ENCODE measurements around the gene LIF. TPM values are rescaled to one million over a fixed set of nuclear protein-coding genes. Genes with fewer than 3 reads are reported as not detected.
"Not testable (repeated sequence)": the region's sequence is repeated elsewhere in the genome, so short reads cannot be mapped to it uniquely, and the experiment has no call there.

Gene LIF
- total RNA-seq, 1 experiment from 2014 or later: not detected

DNA sequence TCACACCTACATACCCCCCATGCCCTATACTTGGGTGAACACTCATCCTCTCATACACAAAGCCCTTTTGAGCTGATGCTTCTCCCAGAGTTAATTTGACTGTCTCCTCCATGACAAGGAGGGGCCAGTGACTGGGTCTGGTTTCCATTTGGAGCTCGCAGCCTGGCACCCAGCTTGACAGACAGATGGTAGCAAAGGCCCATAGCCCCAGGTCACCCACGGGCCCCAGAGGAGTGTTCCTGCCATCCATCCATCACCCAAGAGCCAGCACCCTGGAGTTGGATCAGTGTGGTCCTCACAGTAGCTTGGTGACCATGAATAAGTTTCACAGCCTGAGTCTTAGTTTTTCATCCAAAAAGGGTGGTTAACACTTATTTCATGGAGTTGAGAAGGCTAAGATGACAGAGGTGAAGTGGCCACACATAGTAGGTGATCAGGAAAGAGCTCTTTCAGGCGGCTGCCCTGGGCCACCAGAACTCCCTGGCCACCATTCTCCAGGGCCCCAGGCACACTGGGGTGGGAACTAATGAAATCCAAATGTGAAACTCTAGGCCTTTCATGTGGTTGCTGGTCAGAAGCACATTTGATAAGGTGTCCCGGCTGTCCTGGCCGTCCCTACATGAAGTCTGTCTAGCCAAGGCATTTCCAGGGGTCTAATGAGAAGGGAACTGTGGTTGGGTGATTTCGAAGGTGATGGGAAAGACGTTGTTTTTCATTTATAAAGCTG is 42.4 kb downstream of the LIF start:
- H3K9ac ChIP-seq (ENCODE audit: low read length): no peak overlapping the region

DNA sequence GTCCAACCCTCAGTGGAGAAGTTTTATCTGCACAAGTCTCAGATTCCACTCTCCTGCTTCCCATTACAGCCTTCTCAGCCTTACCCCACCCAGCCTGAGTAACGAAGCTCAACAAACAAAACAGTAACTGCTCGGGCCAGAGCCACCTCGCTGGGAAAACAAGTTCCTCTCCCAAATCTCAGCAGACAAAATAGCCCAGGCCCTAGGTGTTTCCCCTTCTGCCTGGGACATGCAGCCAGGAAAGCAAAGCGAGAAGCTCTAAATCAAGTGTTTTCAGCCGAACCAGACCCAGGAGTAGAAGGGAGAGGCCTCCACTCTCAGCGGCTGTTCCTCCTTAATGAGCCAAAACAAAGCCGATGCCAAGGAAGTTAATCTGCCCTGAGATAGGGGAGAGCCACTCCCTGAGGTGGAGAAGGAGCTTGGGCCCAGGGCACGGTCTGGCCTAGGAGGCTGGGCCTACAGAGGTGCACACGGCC is 44.0 kb downstream of the LIF start:
- no peaks in the 10 kb centered on the region for H3K36me3 ChIP-seq (ENCODE audit: insufficient read depth, low read length)
- H3K4me3 ChIP-seq (ENCODE audit: low read length): no peak overlapping the region
- no peak for DNase-seq
- H3K79me2 ChIP-seq (ENCODE audit: low read length): no peaks in the 10 kb centered on the region
- H2AFZ ChIP-seq (ENCODE audit: low read length): no peak overlapping the region
- no peak overlapping the region for H3K4me2 ChIP-seq (ENCODE audit: low read depth, low read length, poor library complexity, severe bottlenecking)
- H3K9me2 ChIP-seq (replicated peaks; ENCODE audit: insufficient read depth, low read length): no peaks in the 10 kb centered on the region
- no peak overlapping the region for H3K9ac ChIP-seq (ENCODE audit: low read length)
- no peaks in the 10 kb centered on the region for H3K27me3 ChIP-seq (ENCODE audit: low read length)
- H3K27ac ChIP-seq (ENCODE audit: low read length): no peak overlapping the region
- H3K4me1 ChIP-seq (ENCODE audit: low read length): no peaks in the 10 kb centered on the region
- H4K20me1 ChIP-seq (ENCODE audit: insufficient read depth, low read depth, low read length): no peaks in the 10 kb centered on the region
- H3K9me3 ChIP-seq (ENCODE audit: low read length): no peaks in the 10 kb centered on the region

More for the DNA sequence above, 42.4 kb downstream of the LIF start:
- no peaks in the 10 kb centered on the region for H3K9me3 ChIP-seq (ENCODE audit: low read length)
- H3K4me1 ChIP-seq (ENCODE audit: low read length): no peaks in the 10 kb centered on the region
- no peaks in the 10 kb centered on the region for H3K36me3 ChIP-seq (ENCODE audit: insufficient read depth, low read length)
- H3K4me2 ChIP-seq (ENCODE audit: low read depth, low read length, poor library complexity, severe bottlenecking): no peak overlapping the region
- H4K20me1 ChIP-seq (ENCODE audit: insufficient read depth, low read depth, low read length): no peaks in the 10 kb centered on the region
- H3K9me2 ChIP-seq (replicated peaks; ENCODE audit: insufficient read depth, low read length): no peaks in the 10 kb centered on the region
- no peak for DNase-seq
- no peak overlapping the region for H2AFZ ChIP-seq (ENCODE audit: low read length)
- no peak overlapping the region for H3K27ac ChIP-seq (ENCODE audit: low read length)
- no peaks in the 10 kb centered on the region for H3K27me3 ChIP-seq (ENCODE audit: low read length)
- no peak overlapping the region for H3K4me3 ChIP-seq (ENCODE audit: low read length)
- H3K79me2 ChIP-seq (ENCODE audit: low read length): no peaks in the 10 kb centered on the region

DNA sequence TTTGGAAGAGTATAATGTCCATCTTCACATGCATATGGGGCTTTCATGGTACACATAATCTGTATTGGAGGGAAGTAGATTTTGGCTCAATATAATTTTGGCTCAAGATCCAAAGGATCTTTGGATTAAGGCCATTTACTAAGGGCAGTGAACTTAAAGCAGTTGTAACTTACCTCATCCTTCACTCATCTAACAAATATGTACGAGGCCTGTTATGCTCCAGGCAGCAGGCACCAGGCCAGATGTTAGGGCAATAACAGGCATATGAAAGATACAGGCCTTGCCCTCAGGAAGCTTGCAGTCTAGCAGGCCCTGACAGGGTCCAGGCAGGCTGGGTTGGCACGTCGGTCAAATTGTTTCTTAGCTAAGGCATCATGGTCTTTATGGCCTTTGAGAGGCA is 44.6 kb downstream of the LIF start:
- Histone ChIP-seq H3K36me3 (ENCODE audit: insufficient read depth, low read length) (no peaks in the 10 kb centered on the region), H3K4me3 (ENCODE audit: low read length) (no peak overlapping the region), H3K9me2 (replicated peaks; ENCODE audit: insufficient read depth, low read length) (no peaks in the 10 kb centered on the region), H3K9ac (ENCODE audit: low read length) (no peak overlapping the region), H3K27me3 (ENCODE audit: low read length) (no peaks in the 10 kb centered on the region), H3K9me3 (ENCODE audit: low read length) (no peaks in the 10 kb centered on the region), H2AFZ (ENCODE audit: low read length) (no peak overlapping the region), H3K4me2 (ENCODE audit: low read depth, low read length, poor library complexity, severe bottlenecking) (no peak overlapping the region), H3K4me1 (ENCODE audit: low read length) (no peaks in the 10 kb centered on the region), H3K27ac (ENCODE audit: low read length) (no peak overlapping the region), H3K79me2 (ENCODE audit: low read length) (no peaks in the 10 kb centered on the region), H4K20me1 (ENCODE audit: insufficient read depth, low read depth, low read length) (no peaks in the 10 kb centered on the region)
- no peak for DNase-seq

DNA sequence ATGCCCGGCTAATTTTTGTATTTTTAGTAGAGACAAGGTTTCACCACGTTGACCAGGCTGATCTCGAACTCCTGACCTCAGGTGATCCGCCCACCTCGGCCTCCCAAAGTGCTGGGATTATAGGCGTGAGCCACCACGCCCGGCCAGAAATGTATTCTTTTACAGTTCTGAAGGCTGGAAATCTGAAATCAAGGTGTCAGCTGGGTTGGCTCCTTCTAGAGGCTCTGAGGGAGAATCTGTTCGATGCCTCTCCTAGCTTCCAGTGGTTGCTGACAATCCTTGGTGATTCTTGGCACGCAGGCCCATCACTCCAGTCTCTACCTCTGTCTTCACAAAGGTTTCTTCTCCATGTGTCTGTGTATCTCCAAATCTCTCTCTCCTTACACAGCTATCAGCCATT is 45.7 kb downstream of the LIF start:
- not testable (repeated sequence) for H3K4me2 ChIP-seq (ENCODE audit: low read depth, low read length, poor library complexity, severe bottlenecking); H3K9ac ChIP-seq (ENCODE audit: low read length); H3K27ac ChIP-seq (ENCODE audit: low read length); DNase-seq; H3K4me1 ChIP-seq (ENCODE audit: low read length); H3K9me2 ChIP-seq (replicated peaks; ENCODE audit: insufficient read depth, low read length); H3K4me3 ChIP-seq (ENCODE audit: low read length); H3K79me2 ChIP-seq (ENCODE audit: low read length); H3K27me3 ChIP-seq (ENCODE audit: low read length); H3K36me3 ChIP-seq (ENCODE audit: insufficient read depth, low read length); H4K20me1 ChIP-seq (ENCODE audit: insufficient read depth, low read depth, low read length); H3K9me3 ChIP-seq (ENCODE audit: low read length); H2AFZ ChIP-seq (ENCODE audit: low read length)

DNA sequence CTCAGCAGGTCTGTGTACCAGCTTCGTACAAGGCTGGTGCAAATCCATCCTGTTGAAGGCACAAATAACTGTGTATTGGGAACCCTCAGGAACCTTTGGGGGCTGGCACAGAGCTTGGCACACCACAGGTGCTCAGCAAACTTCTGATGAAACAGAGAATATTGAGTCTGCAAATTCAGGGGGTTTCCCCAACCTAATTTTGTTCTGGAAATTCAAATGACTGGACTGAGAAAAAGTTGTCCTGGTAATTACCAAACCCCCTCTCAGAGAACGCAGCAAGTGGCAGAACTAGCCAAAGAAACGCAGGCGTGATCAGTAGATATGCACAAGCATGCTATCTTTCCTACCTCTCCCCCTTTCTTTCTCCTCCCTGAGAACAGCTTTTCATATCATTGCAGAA is 47.6 kb downstream of the LIF start:
- H3K9me3 ChIP-seq (ENCODE audit: low read length): no peaks in the 10 kb centered on the region
- no peak overlapping the region for H2AFZ ChIP-seq (ENCODE audit: low read length)
- no peaks in the 10 kb centered on the region for H3K27me3 ChIP-seq (ENCODE audit: low read length)
- no peaks in the 10 kb centered on the region for H3K4me1 ChIP-seq (ENCODE audit: low read length)
- H3K79me2 ChIP-seq (ENCODE audit: low read length): no peaks in the 10 kb centered on the region
- no peak overlapping the region for H3K9ac ChIP-seq (ENCODE audit: low read length)
- no peaks in the 10 kb centered on the region for H4K20me1 ChIP-seq (ENCODE audit: insufficient read depth, low read depth, low read length)
- DNase-seq: no peak
- H3K36me3 ChIP-seq (ENCODE audit: insufficient read depth, low read length): no peaks in the 10 kb centered on the region
- H3K4me3 ChIP-seq (ENCODE audit: low read length): no peak overlapping the region
- no peaks in the 10 kb centered on the region for H3K9me2 ChIP-seq (replicated peaks; ENCODE audit: insufficient read depth, low read length)
- H3K4me2 ChIP-seq (ENCODE audit: low read depth, low read length, poor library complexity, severe bottlenecking): no peak overlapping the region
- no peak overlapping the region for H3K27ac ChIP-seq (ENCODE audit: low read length)

DNA sequence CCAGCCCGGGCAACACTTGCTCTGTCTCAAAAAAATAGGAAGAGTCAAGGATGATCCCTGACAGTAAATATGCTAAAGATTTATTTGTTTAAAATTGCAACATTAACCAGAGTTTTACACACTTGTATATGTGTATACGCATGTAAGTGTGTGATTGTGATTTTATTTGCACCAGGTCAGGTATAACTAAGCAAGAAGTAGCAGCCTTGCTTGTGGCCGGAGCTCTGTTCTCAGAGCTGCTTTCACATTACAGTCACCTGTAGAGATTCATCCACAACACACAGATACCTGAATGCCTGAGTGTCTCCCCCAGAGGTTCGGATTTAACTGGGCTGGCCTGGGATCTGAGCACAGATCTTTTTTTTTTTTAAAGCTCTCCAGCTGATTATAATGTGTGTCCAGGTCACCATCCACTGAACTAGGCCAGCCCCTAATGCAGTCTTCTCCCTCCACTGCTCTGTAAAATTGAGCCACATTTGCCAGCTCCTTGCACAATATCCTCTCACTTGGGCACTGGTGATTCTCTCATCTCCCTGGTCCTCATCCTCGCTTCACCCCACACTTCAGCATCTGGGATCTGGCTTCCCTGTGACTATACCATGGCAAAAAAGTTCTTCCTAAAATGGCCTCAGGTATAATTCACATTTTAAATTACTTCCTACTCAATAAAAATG is 48.3 kb downstream of the LIF start:
- Histone ChIP-seq H3K4me2 (ENCODE audit: low read depth, low read length, poor library complexity, severe bottlenecking) (no peak overlapping the region), H3K9me2 (replicated peaks; ENCODE audit: insufficient read depth, low read length) (no peaks in the 10 kb centered on the region), H3K79me2 (ENCODE audit: low read length) (no peaks in the 10 kb centered on the region), H2AFZ (ENCODE audit: low read length) (no peak overlapping the region), H3K4me1 (ENCODE audit: low read length) (no peaks in the 10 kb centered on the region), H3K27me3 (ENCODE audit: low read length) (no peaks in the 10 kb centered on the region), H3K27ac (ENCODE audit: low read length) (no peak overlapping the region), H3K9me3 (ENCODE audit: low read length) (no peaks in the 10 kb centered on the region), H3K9ac (ENCODE audit: low read length) (no peak overlapping the region), H3K36me3 (ENCODE audit: insufficient read depth, low read length) (no peaks in the 10 kb centered on the region), H3K4me3 (ENCODE audit: low read length) (no peak overlapping the region), H4K20me1 (ENCODE audit: insufficient read depth, low read depth, low read length) (no peaks in the 10 kb centered on the region)
- no peak for DNase-seq

DNA sequence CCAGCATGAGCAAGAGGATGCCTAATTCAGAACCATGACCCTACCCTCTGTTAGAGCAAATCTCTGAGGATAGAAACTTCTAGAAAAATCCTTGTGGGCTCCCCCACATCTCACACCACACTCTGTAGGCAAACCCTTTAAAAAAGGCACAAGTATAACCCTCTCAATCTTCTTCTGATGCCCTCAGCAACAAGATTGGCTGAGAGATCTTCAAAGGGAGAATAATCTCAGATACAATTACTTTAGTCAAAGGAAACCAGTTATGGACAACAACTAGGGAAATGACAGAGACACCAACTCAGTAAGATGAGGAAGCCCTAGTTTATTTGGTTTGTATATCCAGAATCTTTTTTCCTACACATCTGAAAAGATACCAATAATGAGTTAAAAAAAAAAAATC is 49.2 kb downstream of the LIF start:
- Histone ChIP-seq H3K9ac (ENCODE audit: low read length) (no peak overlapping the region), H3K79me2 (ENCODE audit: low read length) (no peaks in the 10 kb centered on the region), H3K36me3 (ENCODE audit: insufficient read depth, low read length) (no peaks in the 10 kb centered on the region), H3K4me2 (ENCODE audit: low read depth, low read length, poor library complexity, severe bottlenecking) (no peak overlapping the region), H3K27me3 (ENCODE audit: low read length) (no peaks in the 10 kb centered on the region), H3K9me2 (replicated peaks; ENCODE audit: insufficient read depth, low read length) (no peaks in the 10 kb centered on the region), H3K4me1 (ENCODE audit: low read length) (no peaks in the 10 kb centered on the region), H3K4me3 (ENCODE audit: low read length) (no peak overlapping the region), H2AFZ (ENCODE audit: low read length) (no peak overlapping the region), H4K20me1 (ENCODE audit: insufficient read depth, low read depth, low read length) (no peaks in the 10 kb centered on the region), H3K9me3 (ENCODE audit: low read length) (no peaks in the 10 kb centered on the region), H3K27ac (ENCODE audit: low read length) (no peak overlapping the region)
- no peak for DNase-seq

DNA sequence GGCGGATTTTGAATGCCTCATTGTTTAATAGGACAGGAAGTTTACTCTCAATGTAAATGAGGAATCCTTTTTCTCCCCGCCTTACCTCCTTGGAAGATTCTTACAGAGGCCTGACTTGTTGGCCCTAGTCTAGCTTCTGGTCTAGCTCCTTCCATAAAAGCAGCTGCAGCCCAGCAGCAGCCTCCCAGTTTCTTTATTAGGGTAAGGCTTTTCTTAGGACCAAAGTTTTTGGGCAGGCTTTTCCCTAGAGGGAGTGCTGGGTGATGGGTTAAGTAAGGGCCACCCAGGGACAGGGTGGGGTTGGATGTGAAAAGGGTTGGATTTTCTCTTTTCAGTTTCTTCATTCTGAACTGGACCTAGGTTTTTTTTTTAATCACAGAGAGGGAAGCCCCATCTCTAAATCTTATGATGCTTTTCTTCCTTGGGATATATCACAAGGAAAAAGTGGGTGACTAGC is 49.7 kb downstream of the LIF start:
- H3K9me2 ChIP-seq (replicated peaks; ENCODE audit: insufficient read depth, low read length): no peaks in the 10 kb centered on the region
- no peaks in the 10 kb centered on the region for H3K9me3 ChIP-seq (ENCODE audit: low read length)
- no peak for DNase-seq
- H3K27me3 ChIP-seq (ENCODE audit: low read length): no peaks in the 10 kb centered on the region
- no peak overlapping the region for H3K27ac ChIP-seq (ENCODE audit: low read length)
- no peak overlapping the region for H3K9ac ChIP-seq (ENCODE audit: low read length)
- H3K4me1 ChIP-seq (ENCODE audit: low read length): no peaks in the 10 kb centered on the region
- H3K36me3 ChIP-seq (ENCODE audit: insufficient read depth, low read length): no peaks in the 10 kb centered on the region
- H3K4me2 ChIP-seq (ENCODE audit: low read depth, low read length, poor library complexity, severe bottlenecking): no peak overlapping the region
- no peaks in the 10 kb centered on the region for H3K79me2 ChIP-seq (ENCODE audit: low read length)
- H3K4me3 ChIP-seq (ENCODE audit: low read length): no peak overlapping the region
- H4K20me1 ChIP-seq (ENCODE audit: insufficient read depth, low read depth, low read length): no peaks in the 10 kb centered on the region
- H2AFZ ChIP-seq (ENCODE audit: low read length): no peak overlapping the region

Data from Karpas-422 (cell line).